CD4-positive, alpha-beta T cell treated with Interleukin-17A for 1 hour (primary cell): Measurements from ENCODE around the gene TTL.
"Not testable (repeated sequence)": the region's sequence is repeated elsewhere in the genome, so short reads cannot be mapped to it uniquely, and the experiment has no call there.

Experiments
- DNase-seq: peaks from one replicate; pipeline ENCODE4 v3.0.0-alpha.2; 2020

Gene TTL

DNA sequence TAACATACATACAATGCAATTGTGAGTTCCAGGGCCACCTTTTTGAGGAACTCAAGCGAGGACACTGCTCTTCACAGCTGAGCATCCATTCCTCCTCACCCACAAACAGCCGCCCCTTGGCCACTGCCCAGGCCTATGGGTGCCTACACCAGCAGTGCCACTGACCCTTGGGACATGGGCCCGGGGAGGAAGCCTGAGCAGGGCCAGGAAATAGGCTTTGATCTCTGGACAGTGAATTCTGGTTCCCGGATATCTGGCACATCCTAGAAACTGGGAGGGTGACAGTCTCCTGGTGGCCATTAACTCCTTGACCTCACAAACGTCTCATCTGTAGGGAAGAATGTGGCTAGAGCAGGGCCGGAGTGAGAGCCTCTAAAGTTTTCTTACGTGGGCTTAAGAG is 5.5 kb upstream of the TTL start:
- no peak for DNase-seq

DNA sequence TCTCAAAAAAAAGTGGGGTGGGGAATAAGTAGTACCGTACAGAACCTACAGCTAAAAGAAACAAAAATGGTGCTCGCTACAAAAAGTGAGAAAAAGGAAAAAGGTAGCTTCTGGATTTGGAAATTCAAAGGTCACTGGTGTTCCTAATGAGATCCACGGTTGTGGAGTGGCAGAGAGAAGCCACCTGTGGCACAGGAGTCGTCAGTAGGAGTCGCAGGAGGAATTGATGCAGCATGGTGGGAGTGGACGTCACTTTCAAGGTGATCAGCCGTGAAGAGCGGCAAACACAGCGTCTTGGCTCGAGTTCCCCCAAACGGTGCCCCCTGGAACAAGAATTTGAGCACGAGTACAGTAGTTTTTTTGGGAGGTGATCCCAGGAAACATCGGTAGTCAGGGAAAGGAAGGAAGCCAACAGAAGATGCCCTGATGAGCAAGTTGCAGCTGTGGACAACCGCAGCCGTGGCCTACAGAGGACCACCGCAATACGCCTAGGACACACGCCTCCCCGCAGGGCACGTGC is 1.4 kb upstream of the TTL start:
- DNase-seq = peak; percentile 28

DNA sequence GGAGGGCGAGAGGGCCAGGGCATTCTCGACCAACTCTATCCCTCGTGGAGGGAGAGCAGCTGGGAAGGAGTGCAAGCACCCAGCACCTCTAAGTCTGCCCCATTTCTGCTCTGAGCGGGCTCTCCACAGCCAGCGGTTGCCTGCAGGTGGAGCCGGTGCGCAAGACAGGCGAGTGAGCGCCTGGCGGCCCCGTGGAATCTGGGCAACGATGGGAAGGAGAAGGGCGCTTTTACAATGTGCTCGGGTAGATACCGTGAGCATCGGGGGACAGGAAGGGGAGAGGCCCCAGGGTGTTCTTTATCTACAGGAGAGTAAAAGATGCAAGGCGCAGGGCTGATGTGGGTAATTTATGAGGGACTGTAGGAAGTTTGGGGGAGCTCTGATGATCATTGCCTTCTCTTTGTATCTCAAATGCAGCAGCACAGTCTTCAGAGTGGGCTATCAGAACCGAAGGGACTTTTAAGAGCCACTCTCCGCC is 867 bp upstream of the TTL start:
- DNase-seq = peak; percentile 82

DNA sequence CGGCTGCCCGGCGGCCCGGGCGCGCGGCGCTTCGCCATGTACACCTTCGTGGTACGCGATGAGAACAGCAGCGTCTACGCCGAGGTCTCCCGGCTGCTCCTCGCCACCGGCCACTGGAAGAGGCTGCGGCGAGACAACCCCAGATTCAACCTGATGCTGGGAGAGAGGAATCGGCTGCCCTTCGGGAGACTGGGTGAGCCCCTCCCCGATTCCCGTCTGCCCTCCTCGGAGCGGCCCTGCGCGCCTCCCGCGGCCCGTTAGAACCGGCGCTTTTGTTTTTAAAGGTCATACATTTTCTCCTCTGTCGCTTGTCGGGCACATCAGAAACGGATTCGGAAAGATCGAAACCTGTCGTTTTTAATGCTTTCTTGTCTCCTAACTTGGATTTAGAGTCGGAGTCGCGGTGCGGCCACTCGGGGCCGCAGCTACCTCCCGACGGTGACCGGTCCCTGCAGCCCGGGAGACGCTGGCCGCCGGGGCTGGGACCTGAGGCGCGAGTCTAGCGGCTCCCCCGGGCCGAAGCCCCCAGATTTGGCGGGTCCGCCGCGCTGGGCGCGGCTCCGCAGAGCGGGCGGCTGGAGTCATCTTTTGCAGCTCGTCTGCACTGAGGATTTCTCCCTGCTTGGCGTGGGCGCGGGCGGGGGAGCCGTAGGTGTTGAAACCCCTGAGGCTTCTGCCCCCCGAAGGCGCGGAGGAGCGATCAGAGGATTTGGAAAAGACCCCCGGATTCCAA is 519 bp downstream of the TTL start:
- DNase-seq = no peak

DNA sequence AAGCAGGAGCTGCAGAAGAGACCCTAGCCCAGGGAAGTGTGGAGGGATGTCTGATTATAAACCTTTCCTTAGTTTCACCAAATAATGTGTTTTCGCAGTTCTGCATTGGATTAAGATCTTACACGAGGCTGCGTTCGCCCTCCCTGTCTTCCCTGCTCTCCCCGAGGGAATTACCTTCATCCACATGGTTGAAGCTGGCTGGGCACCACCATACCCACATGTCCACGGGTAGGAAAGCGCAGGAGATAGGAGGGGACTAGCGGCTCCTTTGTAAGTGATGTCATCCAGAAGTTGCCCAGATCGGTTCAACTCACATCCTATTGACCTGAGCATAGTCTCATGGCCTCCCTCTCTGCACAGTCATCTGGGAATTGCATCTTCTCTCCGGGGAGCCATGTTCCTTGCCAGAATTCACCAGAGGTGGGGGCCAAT is 1.1 kb downstream of the TTL start:
- peak; percentile 6 for DNase-seq

DNA sequence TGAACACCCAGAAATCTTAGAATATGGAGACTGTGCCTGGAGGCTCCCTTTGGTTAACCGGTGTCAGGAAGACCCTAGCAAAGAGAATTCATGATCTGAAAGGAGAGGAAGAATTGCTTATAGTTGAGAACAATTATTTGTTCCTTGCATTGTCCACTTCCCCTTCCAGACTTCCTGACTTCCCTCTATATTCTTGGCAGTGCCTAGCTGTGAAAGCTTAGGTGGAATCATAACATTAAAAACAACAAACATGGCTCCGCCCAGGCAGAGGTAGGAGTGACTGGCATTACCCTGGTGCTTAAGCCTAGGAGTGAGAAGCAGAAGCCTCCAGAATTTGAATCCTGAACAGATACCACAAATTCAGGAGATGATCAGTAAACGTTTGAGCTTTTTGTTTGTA is 1.9 kb downstream of the TTL start:
- no peak for DNase-seq

DNA sequence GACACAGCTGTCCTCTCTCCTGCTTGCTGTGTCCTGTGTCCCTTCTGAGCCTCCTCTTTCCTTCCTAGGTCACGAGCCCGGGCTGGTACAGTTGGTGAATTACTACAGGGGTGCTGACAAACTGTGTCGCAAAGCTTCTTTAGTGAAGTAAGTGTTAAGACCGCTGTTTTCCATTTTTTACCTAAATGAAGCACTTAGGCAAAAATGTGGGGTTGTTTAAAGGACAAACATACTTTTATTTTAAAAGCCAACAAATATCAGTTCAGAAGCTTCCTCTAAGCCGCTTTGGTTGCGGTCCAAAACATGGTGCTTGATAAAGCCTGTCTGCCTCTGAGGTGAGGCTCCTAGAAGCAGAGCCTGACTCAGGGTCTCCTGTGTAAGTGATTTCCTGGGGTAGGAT is 3.9 kb downstream of the TTL start:
- DNase-seq = no peak

DNA sequence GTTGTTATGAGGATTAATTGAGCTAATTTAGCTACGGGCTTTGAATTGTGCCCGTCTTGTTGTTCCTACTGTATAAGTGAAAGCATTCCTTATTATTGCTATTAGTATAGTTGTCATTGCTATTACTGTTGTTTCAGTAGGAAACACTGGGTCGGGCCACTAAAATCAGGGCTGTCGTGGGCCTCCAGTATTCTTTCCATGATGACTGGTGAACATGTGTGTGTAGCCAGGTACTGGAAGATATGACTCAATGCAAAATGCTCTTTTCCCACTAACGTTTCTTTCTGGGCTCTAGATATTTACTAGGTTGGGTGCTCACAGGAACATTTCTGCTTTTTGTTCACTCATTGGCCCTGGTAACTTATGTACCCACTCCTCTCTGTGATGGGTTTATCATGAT is 4.9 kb downstream of the TTL start:
- no peak for DNase-seq

DNA sequence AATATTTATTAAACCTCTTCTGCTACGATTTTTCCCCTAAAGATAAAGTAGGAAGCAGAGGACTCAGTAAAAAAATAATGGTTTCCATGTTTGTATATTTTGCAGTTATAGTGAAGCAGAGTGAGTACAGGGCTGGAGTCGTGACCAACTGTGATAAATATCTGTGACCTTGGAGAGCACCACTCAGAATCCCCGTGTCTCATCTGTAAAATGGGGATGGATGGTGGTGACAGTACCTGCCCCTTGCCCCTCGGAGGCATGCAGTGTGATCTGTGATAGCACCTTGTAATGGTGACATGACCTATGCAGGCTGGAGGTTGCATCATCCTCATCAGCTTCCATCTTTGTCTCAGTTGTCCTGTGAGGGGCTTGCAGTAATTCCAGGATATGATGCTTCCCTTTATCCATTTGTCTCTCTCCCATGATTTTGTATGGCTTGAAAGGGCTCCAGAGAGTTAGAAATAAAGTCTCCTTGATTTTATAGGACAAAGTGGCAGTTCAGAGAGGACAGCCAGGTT is 5.5 kb downstream of the TTL start:
- DNase-seq = no peak

DNA sequence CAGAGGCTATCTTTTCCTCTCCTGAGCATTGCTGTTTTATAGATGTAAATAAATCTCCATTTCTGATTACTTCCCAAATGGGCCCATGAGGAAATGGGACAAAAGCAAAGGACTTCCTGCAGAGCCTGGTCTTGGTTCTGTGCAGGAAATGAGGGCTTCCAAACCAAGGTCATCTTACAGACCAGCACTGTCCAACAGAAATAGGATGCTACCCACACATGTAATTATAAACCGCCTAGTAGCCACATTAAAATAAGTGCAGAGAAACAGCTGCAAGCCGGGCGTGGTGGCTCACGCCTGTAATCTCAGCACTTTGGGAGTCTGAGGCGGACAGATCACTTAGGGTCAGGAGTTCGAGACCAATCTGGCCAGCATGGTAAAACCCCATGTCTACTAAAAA is 6.2 kb downstream of the TTL start:
- DNase-seq = no peak

DNA sequence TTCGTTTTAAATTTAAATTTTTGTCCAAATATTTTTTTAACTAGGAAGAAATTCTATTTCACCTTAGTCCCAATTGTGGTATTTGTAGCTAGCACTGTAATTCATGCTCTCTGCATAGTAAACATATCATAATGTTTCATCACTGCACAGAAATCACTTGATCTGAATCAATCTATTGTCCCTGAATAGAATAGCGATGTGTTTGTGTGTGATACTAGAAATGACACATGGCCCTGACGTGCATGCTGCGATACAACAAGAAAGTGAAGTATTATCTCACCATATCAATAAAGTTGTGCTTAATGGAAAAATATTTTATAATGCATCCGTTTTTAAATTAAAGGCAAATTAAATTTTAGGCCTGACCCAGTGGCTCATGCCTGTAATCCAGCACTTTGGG is 10.0 kb downstream of the TTL start:
- no peak for DNase-seq

DNA sequence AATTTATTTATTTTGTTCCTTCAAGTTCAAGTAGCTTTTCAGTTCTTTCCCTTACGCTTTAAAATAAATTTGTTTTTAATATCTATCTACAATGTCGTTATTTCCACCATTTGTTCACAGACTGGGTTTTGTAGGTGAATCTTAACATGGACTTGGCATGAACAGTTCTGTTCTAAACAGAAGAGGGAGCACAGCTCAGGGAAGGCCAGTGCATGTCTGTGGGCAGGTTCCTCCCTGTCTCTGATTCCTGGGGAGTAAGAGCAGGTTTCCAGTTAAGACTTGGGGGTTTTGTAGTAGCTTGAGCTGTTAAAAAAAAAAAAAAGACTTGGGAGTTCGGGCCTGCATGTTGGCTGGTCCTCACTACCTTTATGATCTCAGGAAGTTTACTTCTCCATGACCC is 11.1 kb downstream of the TTL start:
- no peak for DNase-seq

DNA sequence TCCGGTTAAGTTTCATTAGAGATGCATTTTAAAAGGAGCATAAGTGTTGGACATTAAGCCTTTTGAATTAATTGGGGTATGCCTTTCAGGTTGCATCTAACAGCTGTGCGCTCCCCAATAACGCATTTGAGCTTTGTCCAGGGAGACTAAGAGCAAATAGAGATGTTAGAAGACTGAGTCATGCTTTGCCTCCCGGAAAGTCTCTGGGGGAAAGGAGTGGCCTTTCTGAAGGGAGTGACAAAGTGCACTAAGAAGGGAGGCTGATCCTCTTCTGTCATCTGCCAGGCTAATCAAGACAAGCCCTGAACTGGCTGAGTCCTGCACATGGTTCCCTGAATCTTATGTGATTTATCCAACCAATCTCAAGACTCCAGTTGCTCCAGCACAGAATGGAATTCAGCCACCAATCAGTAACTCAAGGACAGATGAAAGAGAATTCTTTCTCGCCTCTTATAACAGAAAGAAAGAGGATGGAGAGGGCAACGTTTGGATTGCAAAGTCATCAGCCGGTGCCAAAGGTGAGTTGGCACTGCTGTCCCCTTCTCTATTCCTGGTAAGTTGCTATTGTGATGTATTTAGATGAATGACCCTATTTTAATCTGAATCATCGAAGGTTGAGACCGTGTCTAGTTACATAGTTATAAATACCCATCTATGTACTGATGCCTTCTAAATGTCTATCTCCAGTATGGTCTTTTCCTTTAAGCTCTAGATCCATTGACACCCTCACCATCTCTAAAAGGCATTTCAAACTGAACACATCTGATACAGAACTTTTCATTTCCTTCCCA is 12.1 kb downstream of the TTL start:
- no peak for DNase-seq

DNA sequence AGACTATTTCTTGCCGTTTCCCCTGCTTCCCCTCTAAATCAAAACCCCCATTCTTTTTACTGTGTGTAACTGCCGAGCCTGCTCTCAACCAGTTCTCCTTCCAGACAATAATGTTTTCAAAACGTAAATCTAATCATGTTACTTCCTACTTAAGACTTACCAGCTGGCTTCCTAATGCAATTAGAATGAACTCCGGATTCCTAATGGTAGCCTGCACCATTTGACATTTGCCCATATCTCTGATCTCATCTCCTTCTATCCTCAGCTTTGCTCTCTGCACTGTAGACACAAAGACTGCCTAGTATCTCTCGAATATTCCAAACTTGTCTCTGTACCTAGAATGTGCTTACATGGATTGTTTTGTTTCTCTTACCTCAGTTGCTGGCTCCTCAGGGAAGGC is 12.9 kb downstream of the TTL start:
- no peak for DNase-seq

DNA sequence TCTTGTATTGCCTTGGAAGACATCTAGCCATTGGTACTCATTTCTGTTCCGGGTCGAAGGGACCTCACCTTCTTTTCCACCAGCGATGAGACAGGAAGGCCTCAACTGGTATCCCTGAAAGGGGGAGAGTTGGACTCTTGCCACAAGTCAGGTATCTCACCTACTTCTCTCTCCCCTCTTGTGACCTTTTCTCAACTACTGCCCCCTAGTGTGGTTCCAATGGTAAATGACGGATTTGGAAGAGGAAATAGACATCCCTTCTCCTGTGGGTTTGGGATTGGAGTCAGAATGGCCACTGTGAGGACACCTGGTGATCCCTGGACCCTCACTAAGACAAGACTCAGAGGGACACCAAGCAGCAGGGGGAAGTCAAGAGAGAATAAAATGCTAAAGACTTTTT is 13.9 kb downstream of the TTL start:
- not testable (repeated sequence) for DNase-seq

DNA sequence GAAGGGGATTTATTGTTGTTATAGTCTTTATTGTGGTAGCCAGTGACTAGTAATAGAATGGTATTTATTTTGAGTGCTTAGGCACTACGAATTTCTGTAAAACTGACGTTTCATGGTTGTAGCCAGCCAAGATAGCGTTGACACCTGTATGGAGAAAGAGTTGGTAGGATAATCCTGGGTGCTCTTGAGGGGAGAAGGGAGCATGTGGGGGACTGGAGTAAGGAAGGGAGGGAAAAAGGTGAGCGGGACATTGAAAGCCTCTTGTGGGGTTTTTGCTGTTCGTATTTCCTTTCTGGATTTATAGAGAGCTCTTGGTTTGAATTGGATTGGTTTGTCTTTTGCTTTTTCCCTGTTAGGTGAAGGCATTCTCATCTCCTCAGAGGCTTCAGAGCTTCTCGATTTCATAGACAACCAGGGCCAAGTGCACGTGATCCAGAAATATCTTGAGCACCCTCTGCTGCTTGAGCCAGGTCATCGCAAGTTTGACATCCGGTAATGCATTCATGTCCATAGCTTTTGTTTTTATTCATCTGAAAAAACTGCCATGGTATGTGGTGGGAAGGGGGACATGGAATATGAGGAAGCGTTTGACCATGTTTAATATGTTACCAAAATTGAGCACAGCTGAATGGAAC is 19.0 kb downstream of the TTL start:
- DNase-seq = peak; percentile 59

DNA sequence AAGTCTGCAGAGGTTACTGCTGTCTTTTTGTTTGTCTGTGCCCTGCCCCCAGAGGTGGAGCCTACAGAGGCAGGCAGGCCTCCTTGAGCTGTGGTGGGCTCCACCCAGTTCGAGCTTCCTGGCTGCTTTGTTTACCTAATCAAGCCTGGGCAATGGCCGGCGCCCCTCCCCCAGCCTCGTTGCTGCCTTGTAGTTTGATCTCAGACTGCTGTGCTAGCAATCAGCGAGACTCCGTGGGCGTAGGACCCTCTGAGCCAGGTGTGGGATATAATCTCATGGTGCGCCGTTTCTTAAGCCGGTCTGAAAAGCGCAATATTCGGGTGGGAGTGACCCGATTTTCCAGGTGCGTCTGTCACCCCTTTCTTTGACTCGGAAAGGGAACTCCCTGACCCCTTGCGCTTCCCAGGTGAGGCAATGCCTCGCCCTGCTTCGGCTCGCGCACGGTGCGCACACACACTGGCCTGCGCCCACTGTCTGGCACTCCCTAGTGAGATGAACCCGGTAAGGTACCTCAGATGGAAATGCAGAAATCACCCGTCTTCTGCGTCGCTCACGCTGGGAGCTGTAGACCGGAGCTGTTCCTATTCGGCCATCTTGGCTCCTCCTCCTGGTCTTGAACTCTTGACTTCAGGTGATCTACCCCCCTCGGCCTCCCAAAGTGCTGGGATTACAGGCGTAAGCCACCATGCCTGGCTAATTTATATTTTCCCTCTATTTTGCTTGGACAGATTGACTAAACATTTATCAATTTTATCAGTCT is 27.5 kb downstream of the TTL start:
- not testable (repeated sequence) for DNase-seq

DNA sequence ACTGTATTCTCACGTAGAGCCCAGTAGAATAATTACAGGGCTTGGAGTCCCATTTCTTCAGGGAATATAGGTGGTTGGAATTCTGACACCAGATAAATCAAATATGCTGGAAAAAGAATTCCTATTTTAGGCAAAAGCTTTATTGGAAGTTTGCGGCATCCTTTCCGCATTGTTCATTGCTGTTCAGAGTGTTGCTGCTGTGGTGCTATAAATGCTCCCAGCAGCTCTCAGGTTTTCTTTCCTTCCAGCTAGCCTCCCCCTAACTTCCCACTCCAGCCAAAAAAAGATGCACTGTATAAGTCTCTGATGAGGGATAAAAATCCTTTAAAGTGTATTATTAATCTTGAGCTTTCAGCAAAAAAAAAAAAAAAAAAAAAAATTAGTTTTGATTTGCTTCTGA is 34.8 kb downstream of the TTL start:
- no peak for DNase-seq

DNA sequence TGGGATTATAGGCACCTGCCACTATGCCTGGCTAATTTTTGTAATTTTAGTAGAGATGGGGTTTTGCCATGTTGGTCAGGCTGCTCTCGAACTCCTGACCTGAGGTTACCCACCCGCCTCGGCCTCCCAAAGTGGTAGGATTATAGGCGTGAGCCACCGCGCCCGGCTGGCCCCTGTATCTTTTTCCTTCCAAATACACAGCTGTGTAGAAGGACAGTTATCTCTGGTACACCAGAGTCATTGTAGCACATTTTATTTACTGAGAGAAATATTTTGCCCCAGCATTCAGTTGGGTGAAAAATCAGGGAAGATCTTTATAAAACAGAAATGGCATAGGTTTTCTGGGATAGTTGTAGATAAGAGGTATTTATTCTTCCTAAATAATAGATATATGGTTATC is 36.9 kb downstream of the TTL start:
- no peak for DNase-seq

DNA sequence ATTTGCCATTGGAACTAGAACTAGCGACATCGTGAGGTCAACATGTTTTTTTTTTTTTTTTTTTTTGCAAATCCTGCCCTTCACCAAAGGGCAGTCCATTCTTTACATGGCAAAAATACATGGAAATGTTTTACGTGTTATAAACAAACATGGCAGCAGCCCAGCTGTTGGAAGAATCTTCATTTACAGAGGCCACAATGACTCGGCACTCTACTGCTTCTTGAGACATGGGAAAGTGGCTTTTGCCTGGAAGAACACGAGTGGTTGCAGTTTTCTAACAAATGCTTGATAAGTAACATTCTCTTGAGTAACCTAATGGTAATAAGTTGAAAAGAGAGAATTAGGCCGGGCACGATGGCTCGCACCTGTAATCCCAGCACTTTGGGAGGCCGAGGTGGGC is 37.5 kb downstream of the TTL start:
- DNase-seq = no peak

DNA sequence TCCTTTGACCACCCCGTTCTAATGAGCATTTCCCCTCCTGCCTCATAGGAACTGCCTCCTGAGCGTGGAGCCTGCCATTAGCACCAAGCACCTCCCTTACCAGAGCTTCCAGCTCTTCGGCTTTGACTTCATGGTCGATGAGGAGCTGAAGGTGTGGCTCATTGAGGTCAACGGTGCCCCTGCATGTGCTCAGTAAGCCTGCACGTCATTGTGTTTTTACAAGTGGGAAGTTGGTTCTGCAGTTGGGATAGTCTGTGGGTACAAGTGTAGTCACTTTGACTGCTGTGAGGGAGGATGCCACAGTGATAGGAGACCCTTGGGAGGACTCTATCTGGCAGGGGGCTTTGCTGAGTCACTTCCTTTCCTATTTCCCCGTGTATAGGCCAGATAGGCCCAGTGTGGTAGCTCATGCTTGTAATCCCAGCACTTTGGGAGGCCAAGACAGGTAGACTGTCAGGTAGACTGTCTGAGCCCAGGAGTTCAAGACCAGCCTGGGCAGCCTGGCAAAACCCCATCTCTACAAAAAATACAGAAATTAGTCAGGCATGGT is 38.4 kb downstream of the TTL start:
- no peak for DNase-seq

DNA sequence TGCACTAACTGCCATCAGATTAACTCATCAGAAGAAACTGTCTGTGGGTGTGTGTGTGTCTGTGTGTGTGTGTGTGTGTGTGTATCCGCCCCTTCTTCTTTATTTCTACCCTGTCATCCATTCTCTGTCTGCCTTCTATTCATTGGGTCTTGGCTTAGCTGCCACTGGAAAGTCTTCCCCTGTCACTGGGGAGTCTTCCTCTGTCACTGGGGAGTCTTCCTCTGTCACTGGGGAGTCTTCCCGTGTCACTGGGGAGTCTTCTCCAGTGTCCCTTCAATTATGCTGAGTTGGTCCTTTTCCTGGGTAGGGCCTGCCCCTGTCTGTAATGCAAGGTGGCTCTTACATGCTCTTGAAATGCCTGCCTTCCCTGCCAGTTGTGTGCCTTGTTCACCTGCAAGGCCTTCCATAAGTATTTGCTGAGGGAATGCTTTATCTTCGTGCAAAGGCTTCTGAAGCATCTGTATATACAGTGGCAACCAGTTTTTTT is 41.4 kb downstream of the TTL start:
- DNase-seq = no peak
